ENCODE results near the gene DUS1L. TPM values are rescaled to one million over a fixed set of nuclear protein-coding genes. Genes with fewer than 3 reads are reported as not detected.

The DUS1L gene
- total RNA-seq, 4 donors from 2014 or later: 73.6 to 207 (median 122) TPM

- H3K4me1 ChIP-seq: peaks cover 3 to 35% (median 19%) of the 10 kb centered on the region in 4 donors
- peaks cover 0 to 6% (median 0%) of the 10 kb centered on the region in 3 donors for H3K36me3 ChIP-seq
- peak overlapping the region; percentile 61 to 92 (median 85) for H3K4me3 ChIP-seq
- no peaks in the 10 kb centered on the region for H3K9me3 ChIP-seq
- peak overlapping the region in 3 of 4 donors; percentile 40 to 80 (median 46) for H3K27ac ChIP-seq
- no peak for DNase-seq
- no peak for TF ChIP-seq CTCF (IDR thresholded peaks at IDR 0.05)
- TF ChIP-seq POLR2A (IDR thresholded peaks at IDR 0.05): no peak
- no peaks in the 10 kb centered on the region for H3K27me3 ChIP-seq
Observed at GRCh38 chr17:82023447-82024241, 42.0 kb downstream of the DUS1L start.

- peak within 1 kb of the TSS; percentile 61 to 92 (median 87) for H3K4me3 ChIP-seq
- TF ChIP-seq CTCF (IDR thresholded peaks at IDR 0.05): no peak
- H3K27ac ChIP-seq: peak within 1 kb of the TSS; percentile 73 to 80 (median 77)
- DNase-seq: peak; percentile 100
- H3K9me3 ChIP-seq: no peaks in the 10 kb centered on the region
- no peaks in the 10 kb centered on the region for H3K27me3 ChIP-seq
- peaks cover 0 to 11% (median 0%) of the 10 kb centered on the region in 3 donors for H3K36me3 ChIP-seq
- H3K4me1 ChIP-seq: peaks cover 3 to 35% (median 19%) of the 10 kb centered on the region in 4 donors
Observed at GRCh38 chr17:82022981-82023446, 42.6 kb downstream of the DUS1L start, which contains the start of gene LRRC45. Gene LRRC45, plus strand, starts transcription at chr17:82023305. Its CDS starts 339 bp downstream, at chr17:82023644.

- no peak for DNase-seq
- TF ChIP-seq POLR2A (IDR thresholded peaks at IDR 0.05): peak; percentile 53 to 69
- no peak for TF ChIP-seq CTCF (IDR thresholded peaks at IDR 0.05)
- H3K27me3 ChIP-seq: no peaks in the 10 kb centered on the region
- H3K27ac ChIP-seq: peak within 1 kb of the TSS; percentile 73 to 80 (median 77)
- H3K4me1 ChIP-seq: peaks cover 3 to 35% (median 19%) of the 10 kb centered on the region in 4 donors
- H3K9me3 ChIP-seq: no peaks in the 10 kb centered on the region
- H3K4me3 ChIP-seq: peak within 1 kb of the TSS; percentile 61 to 92 (median 87)
- H3K36me3 ChIP-seq: peaks cover 0 to 14% (median 0%) of the 10 kb centered on the region in 3 donors
Observed at GRCh38 chr17:82022310-82022980, 43.2 kb downstream of the DUS1L start, which contains the start of gene CENPX. Gene CENPX, minus strand, starts transcription at chr17:82022878. Its CDS starts 17 bp downstream, at chr17:82022861.

DNA sequence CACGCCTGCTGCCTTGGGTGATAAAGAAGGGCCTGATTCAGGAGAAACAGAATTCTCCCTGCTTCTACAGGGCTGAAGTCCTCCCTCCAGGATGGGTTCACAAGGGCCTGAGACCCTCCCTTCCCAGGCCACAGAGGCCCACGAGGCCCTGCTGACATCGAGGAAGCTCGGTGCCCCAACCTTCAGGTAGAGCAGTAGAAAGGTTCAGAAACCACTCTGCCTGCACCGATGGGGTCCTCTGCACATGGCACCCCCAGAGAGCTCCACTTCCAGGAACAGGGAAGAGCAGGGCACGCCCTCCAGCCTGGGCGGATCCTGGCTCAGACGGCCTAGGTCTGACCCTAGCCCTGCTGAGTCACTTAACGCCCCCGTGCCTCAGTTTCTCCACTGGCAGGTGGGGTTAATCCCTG, 43.7 kb downstream of the DUS1L start:
- Histone ChIP-seq H3K27me3 (no peaks in the 10 kb centered on the region), H3K36me3 (peaks cover 0 to 14% (median 0%) of the 10 kb centered on the region in 3 donors), H3K27ac (peak overlapping the region; percentile 73 to 80 (median 77)), H3K4me3 (peak overlapping the region; percentile 61 to 92 (median 82)), H3K4me1 (peaks cover 3 to 35% (median 19%) of the 10 kb centered on the region in 4 donors), H3K9me3 (no peaks in the 10 kb centered on the region)
- peak in 1 of 3 donors; percentile 66 for DNase-seq
- TF ChIP-seq POLR2A (IDR thresholded peaks at IDR 0.05) (no peak), CTCF (IDR thresholded peaks at IDR 0.05) (no peak)

GRCh38 chr17:82021107-82021899, 44.3 kb downstream of the DUS1L start:
- Histone ChIP-seq H3K4me3 (peak overlapping the region in 3 of 4 donors; percentile 76 to 92 (median 89)), H3K4me1 (peaks cover 3 to 35% (median 19%) of the 10 kb centered on the region in 4 donors), H3K36me3 (peaks cover 0 to 14% (median 0%) of the 10 kb centered on the region in 3 donors), H3K27me3 (no peaks in the 10 kb centered on the region), H3K27ac (peak overlapping the region in 3 of 4 donors; percentile 42 to 74 (median 73)), H3K9me3 (no peaks in the 10 kb centered on the region)
- TF ChIP-seq CTCF (IDR thresholded peaks at IDR 0.05) (peak; percentile 34 to 89 (median 73)), POLR2A (IDR thresholded peaks at IDR 0.05) (no peak)
- peak; percentile 63 to 87 (median 84) for DNase-seq
